Immature natural killer cell (primary cell): ENCODE results near the gene EHD1. TPM values are rescaled to one million over a fixed set of nuclear protein-coding genes. Genes with fewer than 3 reads are reported as not detected.

ENCODE experiments used
- DNase-seq, 3 donors: peaks; one replicate each; pipeline ENCODE4 v3.0.0; 2022; ENCODE audit warnings: mixed read lengths in 1 of 3
- H3K27ac Mint-ChIP-seq, 6 donors: one replicate each; pipeline ENCODE4 v1.8.0; 2020; ENCODE audit warnings: mixed read lengths in 6 of 6, mild to moderate bottlenecking in 5 of 6, inconsistent platforms in 4 of 6, moderate library complexity in 3 of 6
- H3K27me3 Mint-ChIP-seq, 3 donors: one replicate each; pipeline ENCODE4 v1.8.0; 2020 to 2021; ENCODE audit warnings: low read depth in 3 of 3, mild to moderate bottlenecking in 3 of 3, mixed read lengths in 3 of 3, moderate library complexity in 3 of 3, inconsistent platforms in 1 of 3
- H3K36me3 Mint-ChIP-seq, 3 donors: one replicate each; pipeline ENCODE4 v1.8.0; 2020; ENCODE audit warnings: mixed read lengths in 3 of 3, inconsistent platforms in 2 of 3, mild to moderate bottlenecking in 2 of 3
- H3K4me1 Mint-ChIP-seq, 2 donors: one replicate each; pipeline ENCODE4 v1.8.0; 2020; ENCODE audit warnings: inconsistent platforms in 2 of 2, mild to moderate bottlenecking in 2 of 2, mixed read lengths in 2 of 2, moderate library complexity in 1 of 2
- H3K4me3 Mint-ChIP-seq, 5 donors: one replicate each; pipeline ENCODE4 v1.8.0; 2020; ENCODE audit warnings: mild to moderate bottlenecking in 5 of 5, mixed read lengths in 5 of 5, inconsistent platforms in 3 of 5, moderate library complexity in 3 of 5
- H3K9me3 Mint-ChIP-seq, 6 donors: one replicate each; pipeline ENCODE4 v1.8.0; 2020; ENCODE audit warnings: mild to moderate bottlenecking in 6 of 6, mixed read lengths in 6 of 6, inconsistent platforms in 4 of 6, moderate library complexity in 3 of 6
- polyA plus RNA-seq, 3 donors: library from polyadenylated mRNA; unstranded; fragments of 300-500 nt; fragmentation: Illumina TruSeq; gene quantifications; one replicate each; pipeline ENCODE4 v1.2.3, GENCODE V29; 2021

EHD1 gene
- 100 to 1,000 TPM; 136 to 247 (median 160) TPM for polyA plus RNA-seq

- Mint-ChIP-seq H3K27ac (peak within 1 kb of the TSS; percentile 97 to 99 (median 98)), H3K36me3 (peaks cover 0 to 23% (median 13%) of the 10 kb centered on the region in 3 donors), H3K27me3 (peaks cover 24 to 36% (median 34%) of the 10 kb centered on the region in 3 donors), H3K9me3 (no peaks in the 10 kb centered on the region), H3K4me1 (peaks cover 66 to 68% of the 10 kb centered on the region in 2 donors), H3K4me3 (peak within 1 kb of the TSS; percentile 93 to 99 (median 98))
- DNase-seq: peak; percentile 100
Observed at GRCh38 chr11:64878494-64879243, at the start of gene EHD1. EHD1 (minus strand) TSS chr11:64878621; CDS start chr11:64878464, 157 bp downstream.

GRCh38 chr11:64926689-64927088 is 48.3 kb upstream of the EHD1 start:
- Mint-ChIP-seq H3K4me1 (peaks cover 14 to 16% of the 10 kb centered on the region in 2 donors), H3K9me3 (no peaks in the 10 kb centered on the region), H3K27me3 (peaks cover 0 to 3% (median 0%) of the 10 kb centered on the region in 3 donors), H3K27ac (peak overlapping the region in 2 of 6 donors; percentile 8 to 73), H3K4me3 (peak overlapping the region in 4 of 5 donors; percentile 29 to 68 (median 45)), H3K36me3 (peaks cover 8 to 25% (median 13%) of the 10 kb centered on the region in 3 donors)
- no peak for DNase-seq

GRCh38 chr11:64925536-64926436 is 47.4 kb upstream of the EHD1 start:
- Mint-ChIP-seq H3K4me3 (peak overlapping the region; percentile 82 to 97 (median 86)), H3K36me3 (peaks cover 4 to 18% (median 9%) of the 10 kb centered on the region in 3 donors), H3K4me1 (peaks cover 14 to 16% of the 10 kb centered on the region in 2 donors), H3K9me3 (no peaks in the 10 kb centered on the region), H3K27me3 (peaks cover 0 to 3% (median 0%) of the 10 kb centered on the region in 3 donors), H3K27ac (peak overlapping the region in 4 of 6 donors; percentile 73 to 95 (median 84))
- no peak for DNase-seq

- H3K9me3 Mint-ChIP-seq: no peaks in the 10 kb centered on the region
- H3K36me3 Mint-ChIP-seq: peaks cover 0 to 9% (median 3%) of the 10 kb centered on the region in 3 donors
- peaks cover 14 to 16% of the 10 kb centered on the region in 2 donors for H3K4me1 Mint-ChIP-seq
- DNase-seq: no peak
- peak overlapping the region; percentile 82 to 97 (median 86) for H3K4me3 Mint-ChIP-seq
- H3K27ac Mint-ChIP-seq: peak overlapping the region in 5 of 6 donors; percentile 73 to 95 (median 76)
- peaks cover 0 to 3% (median 0%) of the 10 kb centered on the region in 3 donors for H3K27me3 Mint-ChIP-seq
Observed at GRCh38 chr11:64924910-64925284, 46.5 kb upstream of the EHD1 start.

- Mint-ChIP-seq H3K4me3 (peak within 1 kb of the TSS; percentile 95 to 97 (median 96)), H3K4me1 (peaks cover 14 to 16% of the 10 kb centered on the region in 2 donors), H3K27me3 (peaks cover 0 to 3% (median 0%) of the 10 kb centered on the region in 3 donors), H3K9me3 (no peaks in the 10 kb centered on the region), H3K36me3 (peaks cover 0 to 6% (median 0%) of the 10 kb centered on the region in 3 donors), H3K27ac (peak within 1 kb of the TSS; percentile 95 to 99 (median 98))
- DNase-seq: peak; percentile 85 to 86 (median 85)
Observed at GRCh38 chr11:64923944-64924909, 45.8 kb upstream of the EHD1 start, which contains the start of gene PPP2R5B. PPP2R5B (plus strand) TSS chr11:64924689; CDS start chr11:64925735, 1,046 bp downstream.

GRCh38 chr11:64923151-64923661 is 44.8 kb upstream of the EHD1 start:
- H3K4me1 Mint-ChIP-seq: peaks cover 14 to 16% of the 10 kb centered on the region in 2 donors

GRCh38 chr11:64921384-64921783 is 43.0 kb upstream of the EHD1 start:
- no peak for DNase-seq
- Mint-ChIP-seq H3K27ac (no peak overlapping the region), H3K27me3 (peaks cover 4 to 12% (median 6%) of the 10 kb centered on the region in 3 donors), H3K4me1 (peaks cover 27 to 31% of the 10 kb centered on the region in 2 donors), H3K36me3 (no peaks in the 10 kb centered on the region), H3K9me3 (no peaks in the 10 kb centered on the region), H3K4me3 (no peak overlapping the region)

More at GRCh38 chr11:64923151-64923661, 44.8 kb upstream of the EHD1 start:
- Mint-ChIP-seq H3K27ac (no peak overlapping the region), H3K36me3 (peaks cover 0 to 6% (median 0%) of the 10 kb centered on the region in 3 donors), H3K4me3 (no peak overlapping the region), H3K27me3 (peaks cover 0 to 3% (median 0%) of the 10 kb centered on the region in 3 donors), H3K9me3 (no peaks in the 10 kb centered on the region)
- DNase-seq: no peak

GRCh38 chr11:64920124-64920523 is 41.7 kb upstream of the EHD1 start:
- peaks cover 34 to 37% of the 10 kb centered on the region in 2 donors for H3K4me1 Mint-ChIP-seq
- DNase-seq: no peak
- no peak overlapping the region for H3K27ac Mint-ChIP-seq
- no peaks in the 10 kb centered on the region for H3K9me3 Mint-ChIP-seq
- no peak overlapping the region for H3K4me3 Mint-ChIP-seq
- H3K27me3 Mint-ChIP-seq: peaks cover 6 to 16% (median 9%) of the 10 kb centered on the region in 3 donors
- H3K36me3 Mint-ChIP-seq: no peaks in the 10 kb centered on the region

GRCh38 chr11:64919627-64920026 is 41.2 kb upstream of the EHD1 start:
- no peak overlapping the region for H3K4me3 Mint-ChIP-seq
- peaks cover 0 to under 1% (median 0%) of the 10 kb centered on the region in 3 donors for H3K36me3 Mint-ChIP-seq
- H3K4me1 Mint-ChIP-seq: peaks cover 34 to 39% of the 10 kb centered on the region in 2 donors
- no peak for DNase-seq
- H3K27ac Mint-ChIP-seq: no peak overlapping the region
- H3K9me3 Mint-ChIP-seq: no peaks in the 10 kb centered on the region
- H3K27me3 Mint-ChIP-seq: peaks cover 6 to 16% (median 9%) of the 10 kb centered on the region in 3 donors

GRCh38 chr11:64918017-64918416 is 39.6 kb upstream of the EHD1 start:
- Mint-ChIP-seq H3K27ac (peak overlapping the region; percentile 93 to 100 (median 99)), H3K4me1 (peaks cover 26 to 32% of the 10 kb centered on the region in 2 donors), H3K36me3 (peaks cover 0 to 3% (median 0%) of the 10 kb centered on the region in 3 donors), H3K9me3 (no peaks in the 10 kb centered on the region), H3K4me3 (peak overlapping the region; percentile 95 to 98 (median 97)), H3K27me3 (peaks cover 6 to 16% (median 10%) of the 10 kb centered on the region in 3 donors)
- no peak for DNase-seq

GRCh38 chr11:64917663-64917995 is 39.2 kb upstream of the EHD1 start:
- Mint-ChIP-seq H3K36me3 (peaks cover 0 to 3% (median 0%) of the 10 kb centered on the region in 3 donors), H3K4me1 (peaks cover 26 to 32% of the 10 kb centered on the region in 2 donors), H3K4me3 (peak overlapping the region; percentile 95 to 98 (median 97)), H3K9me3 (no peaks in the 10 kb centered on the region), H3K27me3 (peaks cover 6 to 16% (median 13%) of the 10 kb centered on the region in 3 donors), H3K27ac (peak overlapping the region; percentile 93 to 100 (median 99))
- no peak for DNase-seq
